Measurements from ENCODE around the gene AGER. TPM values are rescaled to one million over a fixed set of nuclear protein-coding genes. Genes with fewer than 3 reads are reported as not detected.

AGER gene
- total RNA-seq, 1 experiment from 2014 or later, result 14.3 TPM

DNA sequence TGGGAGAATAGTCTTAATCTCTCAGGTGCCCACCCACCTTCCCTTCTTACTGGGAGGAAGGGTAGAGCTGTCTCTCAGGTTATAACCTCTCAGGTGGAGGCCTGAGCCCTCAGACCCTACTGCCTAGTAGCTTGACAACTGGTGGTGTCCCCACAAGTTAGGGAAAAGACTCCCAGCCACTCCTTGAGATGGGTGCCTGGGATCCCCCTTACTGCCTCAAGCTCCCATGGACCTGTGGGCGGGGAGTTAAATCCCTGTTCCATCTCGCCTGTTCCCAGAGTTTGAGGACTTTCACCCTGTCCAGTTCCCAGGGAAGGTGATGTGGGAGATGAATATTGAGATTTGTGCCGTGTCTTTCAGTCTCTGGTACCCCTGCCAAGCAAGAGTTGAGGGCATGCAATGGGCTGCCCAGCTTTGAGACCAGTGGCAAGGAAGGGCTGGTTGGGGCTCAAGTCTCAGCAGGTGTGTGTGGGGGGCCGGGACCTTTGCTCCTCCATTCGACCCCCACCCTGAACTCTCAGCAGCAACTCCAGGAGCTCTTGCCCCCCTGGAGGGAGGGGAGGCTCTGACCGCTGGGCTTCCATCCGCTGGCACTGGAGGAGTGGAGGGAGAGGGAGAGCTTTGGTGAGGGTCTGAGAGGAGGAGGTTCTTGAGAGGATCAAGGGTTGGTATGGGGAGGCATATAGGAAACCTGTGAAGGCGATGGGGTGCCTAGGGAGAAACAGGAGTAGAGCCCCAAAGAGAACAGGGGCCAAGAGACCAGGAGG, 7.0 kb upstream of the AGER start:
- Histone ChIP-seq H3K9me3 (ENCODE audit: control insufficient read depth, low read depth, low read length) (no peaks in the 10 kb centered on the region), H4K91ac (ENCODE audit: insufficient read length, low read depth, low read length) (no peak overlapping the region), H2BK120ac (ENCODE audit: low read depth, low read length, poor library complexity, severe bottlenecking) (no peak overlapping the region), H3K27ac (ENCODE audit: insufficient read length, low read depth, low read length) (no peak overlapping the region), H2BK20ac (ENCODE audit: low read depth, low read length, poor library complexity, severe bottlenecking) (no peak overlapping the region), H4K8ac (replicated peaks; ENCODE audit: insufficient read length, low read depth, low read length) (no peak overlapping the region), H4K20me1 (ENCODE audit: control insufficient read depth, insufficient read depth, insufficient read length) (no peaks in the 10 kb centered on the region), H3T11ph (ENCODE audit: low read length) (no peak overlapping the region), H3K27me3 (ENCODE audit: insufficient read depth, low read length) (no peaks in the 10 kb centered on the region), H2BK5ac (ENCODE audit: insufficient read length, low read length) (no peak overlapping the region), H3K23ac (ENCODE audit: insufficient read length, low read depth, low read length) (no peak overlapping the region), H3K23me2 (ENCODE audit: insufficient read length, low read depth, low read length, poor library complexity, severe bottlenecking) (peaks cover 15% of the 10 kb centered on the region), H2BK12ac (ENCODE audit: insufficient read length, low read depth, low read length) (peak overlapping the region; percentile 38), H2AK5ac (ENCODE audit: insufficient read length, low read length) (no peak overlapping the region), H3K4me2 (ENCODE audit: insufficient read depth, insufficient read length, low read length) (peak overlapping the region; percentile 49), H3K14ac (ENCODE audit: insufficient read depth, low read length) (no peak overlapping the region), H2BK15ac (ENCODE audit: low read depth, low read length) (no peak overlapping the region), H3K4me1 (ENCODE audit: insufficient read depth, low read length) (peaks cover 7% of the 10 kb centered on the region), H4K5ac (ENCODE audit: insufficient read length, low read depth, low read length) (no peak overlapping the region), H3K18ac (ENCODE audit: insufficient read length, low read depth, low read length) (no peak overlapping the region), H3K56ac (ENCODE audit: insufficient read length, low read depth, low read length) (no peak overlapping the region), H2AFZ (ENCODE audit: low read length) (no peak overlapping the region), H3K4ac (ENCODE audit: low read depth, low read length) (no peak overlapping the region), H3K79me2 (ENCODE audit: insufficient read depth, low read length) (no peaks in the 10 kb centered on the region), H3K9ac (ENCODE audit: extremely low read depth, insufficient read length, low read length) (no peak overlapping the region), H3K79me1 (ENCODE audit: insufficient read depth, low read depth, low read length, poor library complexity, severe bottlenecking) (no peaks in the 10 kb centered on the region)
- Mint-ChIP-seq H3K36me3 (ENCODE audit: insufficient read depth in 1 of 3, low read depth in 3 of 3) (peaks cover 12 to 29% (median 27%) of the 10 kb centered on the region in 3 experiments; a peak in 6 of 7 replicates), H3K27ac (peak overlapping the region; percentile 39 to 84 (median 74); a peak in 5 of 7 replicates), H3K27me3 (ENCODE audit: low read depth) (no peaks in the 10 kb centered on the region), H3K4me1 (peaks cover 50 to 60% of the 10 kb centered on the region in 2 experiments), H3K4me3 (peak overlapping the region; percentile 22 to 44; a peak in 3 of 5 replicates), H3K9me3 (no peaks in the 10 kb centered on the region; a peak in 1 of 5 replicates)
- TF ChIP-seq, protein P1, sequence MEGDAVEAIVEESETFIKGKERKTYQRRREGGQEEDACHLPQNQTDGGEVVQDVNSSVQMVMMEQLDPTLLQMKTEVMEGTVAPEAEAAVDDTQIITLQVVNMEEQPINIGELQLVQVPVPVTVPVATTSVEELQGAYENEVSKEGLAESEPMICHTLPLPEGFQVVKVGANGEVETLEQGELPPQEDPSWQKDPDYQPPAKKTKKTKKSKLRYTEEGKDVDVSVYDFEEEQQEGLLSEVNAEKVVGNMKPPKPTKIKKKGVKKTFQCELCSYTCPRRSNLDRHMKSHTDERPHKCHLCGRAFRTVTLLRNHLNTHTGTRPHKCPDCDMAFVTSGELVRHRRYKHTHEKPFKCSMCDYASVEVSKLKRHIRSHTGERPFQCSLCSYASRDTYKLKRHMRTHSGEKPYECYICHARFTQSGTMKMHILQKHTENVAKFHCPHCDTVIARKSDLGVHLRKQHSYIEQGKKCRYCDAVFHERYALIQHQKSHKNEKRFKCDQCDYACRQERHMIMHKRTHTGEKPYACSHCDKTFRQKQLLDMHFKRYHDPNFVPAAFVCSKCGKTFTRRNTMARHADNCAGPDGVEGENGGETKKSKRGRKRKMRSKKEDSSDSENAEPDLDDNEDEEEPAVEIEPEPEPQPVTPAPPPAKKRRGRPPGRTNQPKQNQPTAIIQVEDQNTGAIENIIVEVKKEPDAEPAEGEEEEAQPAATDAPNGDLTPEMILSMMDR (conservative IDR thresholded peaks at IDR 0.05), result no peak
- peak; percentile 25 for DNase-seq
- no CpG with 5 or more reads among the region's 8 CpGs for WGBS (ENCODE audit: extremely low coverage, insufficient read length, low lambda C conversion rate)
